Stimulated activated CD4-positive, alpha-beta T cell treated with anti-CD3 and anti-CD28 coated beads, Interleukin-4, amount 100 ng/mL, for 48 hours (primary cell): ENCODE measurements around the gene ERLEC1.
"Not testable (repeated sequence)": the region's sequence is repeated elsewhere in the genome, so short reads cannot be mapped to it uniquely, and the experiment has no call there.

ENCODE experiments used
- DNase-seq, 2 donors: peaks; one replicate each; pipeline ENCODE4 v3.0.0-alpha.2; 2020; ENCODE audit warnings: low read depth in 2 of 2

Gene ERLEC1, protein sequence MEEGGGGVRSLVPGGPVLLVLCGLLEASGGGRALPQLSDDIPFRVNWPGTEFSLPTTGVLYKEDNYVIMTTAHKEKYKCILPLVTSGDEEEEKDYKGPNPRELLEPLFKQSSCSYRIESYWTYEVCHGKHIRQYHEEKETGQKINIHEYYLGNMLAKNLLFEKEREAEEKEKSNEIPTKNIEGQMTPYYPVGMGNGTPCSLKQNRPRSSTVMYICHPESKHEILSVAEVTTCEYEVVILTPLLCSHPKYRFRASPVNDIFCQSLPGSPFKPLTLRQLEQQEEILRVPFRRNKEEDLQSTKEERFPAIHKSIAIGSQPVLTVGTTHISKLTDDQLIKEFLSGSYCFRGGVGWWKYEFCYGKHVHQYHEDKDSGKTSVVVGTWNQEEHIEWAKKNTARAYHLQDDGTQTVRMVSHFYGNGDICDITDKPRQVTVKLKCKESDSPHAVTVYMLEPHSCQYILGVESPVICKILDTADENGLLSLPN

DNA sequence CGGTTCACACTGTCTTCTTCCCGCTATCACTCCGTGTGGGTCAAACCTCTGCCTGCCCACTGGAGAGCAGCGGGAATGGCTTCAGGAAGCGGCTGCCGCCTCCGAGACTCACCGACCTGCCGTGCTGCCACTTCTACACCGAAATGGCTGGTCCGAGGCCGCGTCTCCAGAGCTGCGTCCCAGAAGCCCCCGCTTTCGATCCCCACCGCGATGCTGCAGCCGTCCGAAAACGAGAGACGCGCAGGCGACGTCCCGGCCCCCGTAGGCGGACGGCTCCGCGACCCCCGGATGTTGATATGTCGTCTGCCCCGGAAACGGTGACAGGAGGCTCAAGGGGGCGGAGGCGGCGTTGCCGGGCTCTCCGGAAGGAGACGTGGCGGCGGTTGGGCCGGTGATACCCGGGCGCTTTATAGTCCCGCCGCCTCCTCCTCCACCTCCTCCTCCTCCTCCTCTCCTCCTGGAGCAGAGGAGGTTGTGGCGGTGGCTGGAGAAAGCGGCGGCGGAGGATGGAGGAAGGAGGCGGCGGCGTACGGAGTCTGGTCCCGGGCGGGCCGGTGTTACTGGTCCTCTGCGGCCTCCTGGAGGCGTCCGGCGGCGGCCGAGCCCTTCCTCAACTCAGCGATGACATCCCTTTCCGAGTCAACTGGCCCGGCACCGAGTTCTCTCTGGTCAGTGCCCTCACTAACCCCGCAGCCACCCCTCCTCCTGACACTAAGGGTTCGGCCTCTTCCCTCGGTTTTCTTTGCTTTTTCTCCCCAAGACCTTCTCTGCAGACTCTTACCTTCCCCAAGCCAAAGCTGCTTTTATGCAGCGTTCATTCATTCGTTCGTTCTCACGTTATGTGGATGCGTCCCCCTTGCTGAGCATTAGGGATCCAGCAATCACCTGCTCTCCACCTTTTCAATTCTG, at the start of gene ERLEC1, which contains the start of gene ASB3:
Gene ERLEC1, plus strand, starts transcription at position 340 of the 909 bp plus-strand sequence. Its CDS starts 167 bp downstream, at position 507.
Gene ASB3, minus strand, starts transcription at position 249 of the 909 bp plus-strand sequence. CDS start 21,381 bp downstream, outside the sequence.
- DNase-seq: peak; percentile 76 to 84

GRCh38 chr2:53737091-53737490, 49.8 kb upstream of the ERLEC1 start:
- no peak for DNase-seq

- no peak for DNase-seq
Measured at GRCh38 chr2:53739032-53739431, 47.8 kb upstream of the ERLEC1 start.

DNA sequence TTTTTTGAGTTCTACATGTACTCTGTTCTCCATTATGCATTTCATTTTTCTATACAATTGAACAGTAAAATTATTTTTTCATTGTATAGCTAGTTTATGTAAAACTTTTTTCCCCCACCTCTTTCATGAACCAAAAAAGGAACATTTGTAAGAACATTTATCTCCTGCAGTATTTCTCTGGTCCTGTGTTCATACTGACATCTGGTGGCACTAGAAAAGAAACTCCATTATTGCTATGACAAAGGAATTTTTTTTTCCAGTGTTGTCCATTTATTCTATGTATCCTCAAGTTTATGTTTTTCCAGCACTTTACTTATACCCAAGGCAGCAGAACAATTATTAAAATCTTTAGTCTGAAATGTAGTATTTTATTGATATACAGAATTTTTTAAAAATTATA, 46.7 kb upstream of the ERLEC1 start:
- no peak for DNase-seq

GRCh38 chr2:53744395-53745065, 42.3 kb upstream of the ERLEC1 start:
- DNase-seq: no peak

DNA sequence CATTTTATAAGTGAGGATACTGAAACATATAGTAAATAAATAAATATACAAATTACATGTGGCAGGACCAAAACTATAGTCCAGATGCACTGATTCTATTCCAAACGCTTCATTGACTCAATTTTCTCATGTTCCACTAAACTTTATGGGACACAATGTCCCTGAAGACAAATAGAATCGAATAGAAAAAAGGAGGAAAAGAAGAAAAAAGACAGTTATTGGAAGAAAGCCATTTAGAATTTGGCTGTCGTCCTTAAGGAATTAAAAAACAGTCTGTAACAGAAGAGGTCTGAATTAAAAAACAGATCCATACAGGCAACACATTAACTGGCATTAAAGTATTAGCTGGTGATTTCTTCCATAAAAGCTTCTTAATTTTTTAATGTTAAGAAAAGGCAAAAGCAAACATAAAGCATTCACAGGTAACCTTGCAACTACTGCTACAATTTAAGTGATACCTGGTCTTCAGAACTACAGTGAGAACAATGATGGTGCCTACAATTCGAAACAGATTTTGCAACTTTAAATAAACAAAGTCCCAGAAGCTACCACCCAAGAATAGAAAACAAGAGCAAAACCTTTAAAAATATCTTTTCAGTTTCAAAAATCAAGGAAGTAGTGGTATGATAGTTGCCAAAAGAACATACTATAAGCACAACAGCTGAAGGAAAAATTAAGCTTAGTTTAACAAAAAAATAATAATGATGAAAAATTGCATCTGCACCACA, 36.6 kb upstream of the ERLEC1 start:
- no peak for DNase-seq

DNA sequence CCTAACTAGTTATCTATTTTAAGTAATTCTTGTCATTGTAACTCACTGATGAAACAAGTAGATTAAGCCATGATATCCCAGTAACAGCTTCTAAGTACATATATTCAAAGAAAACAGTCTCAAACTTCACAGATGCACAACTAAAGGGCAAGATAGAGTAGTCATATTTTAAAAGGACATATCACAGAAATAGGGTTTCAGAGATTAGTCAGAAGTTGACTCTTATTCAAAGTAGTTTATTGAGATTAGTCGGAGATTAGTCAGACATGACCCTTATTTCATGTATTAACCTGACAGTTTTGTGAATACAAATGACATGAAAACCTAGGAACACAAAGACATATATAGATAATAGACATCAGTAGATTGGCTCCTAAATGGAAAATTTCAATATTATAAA, 35.1 kb upstream of the ERLEC1 start:
- no peak for DNase-seq

GRCh38 chr2:53752385-53752784, 34.5 kb upstream of the ERLEC1 start:
- no peak for DNase-seq

DNA sequence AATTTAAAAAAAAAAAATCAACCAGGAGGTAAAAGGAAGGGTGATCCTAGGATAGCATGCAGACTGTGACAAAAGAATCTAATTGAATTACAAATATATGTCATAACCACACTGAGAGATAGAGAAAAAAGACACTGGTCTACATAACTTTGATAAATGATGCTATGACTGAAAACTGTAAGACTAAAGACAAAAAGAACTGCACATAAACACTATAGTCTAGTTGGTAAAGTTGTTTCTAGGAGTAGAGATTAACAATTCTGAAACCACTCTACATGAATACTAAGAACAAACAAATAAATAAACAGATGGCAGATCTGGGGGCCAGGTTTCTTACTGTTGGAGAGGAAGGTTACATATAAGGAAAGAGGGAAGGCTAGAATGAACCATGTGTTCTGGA, 33.8 kb upstream of the ERLEC1 start:
- DNase-seq: no peak

DNA sequence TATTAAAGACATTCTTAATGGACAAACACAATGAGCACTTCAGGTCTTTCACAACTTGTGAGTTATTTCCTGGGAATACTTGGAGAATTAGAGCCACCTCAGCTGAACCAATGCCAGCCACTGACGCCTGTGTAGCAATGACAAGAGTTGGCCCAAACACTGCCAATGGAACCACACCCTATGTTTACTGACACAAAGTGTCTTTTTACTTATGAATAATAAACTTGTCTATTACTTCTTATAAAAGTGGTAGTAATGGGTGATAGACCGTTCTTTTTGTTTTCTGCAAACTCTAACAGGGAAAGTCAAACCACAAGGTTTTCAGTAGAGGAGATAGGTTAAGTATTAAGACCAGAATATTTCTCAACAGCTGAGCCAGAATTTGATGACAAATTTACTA, 31.7 kb upstream of the ERLEC1 start:
- no peak for DNase-seq

DNA sequence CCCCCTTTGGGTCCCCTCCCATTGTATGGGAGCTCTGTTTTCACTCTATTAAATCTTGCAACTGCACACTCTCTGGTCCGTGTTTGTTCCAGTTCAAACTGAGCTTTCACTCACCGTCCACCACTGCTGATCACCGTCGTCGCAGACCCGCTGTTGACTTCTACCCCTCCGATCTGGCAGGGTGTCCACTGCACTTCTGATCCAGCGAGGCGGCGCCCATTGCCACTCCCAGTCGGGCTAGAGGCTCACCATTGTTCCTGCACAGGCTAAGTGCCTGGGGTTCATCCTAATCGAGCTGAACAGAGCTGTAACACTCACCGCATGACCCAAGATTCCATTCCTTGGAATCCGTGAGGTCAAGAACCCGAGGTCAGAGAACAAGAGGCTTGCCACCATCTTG, 30.2 kb upstream of the ERLEC1 start:
- no peak for DNase-seq

DNA sequence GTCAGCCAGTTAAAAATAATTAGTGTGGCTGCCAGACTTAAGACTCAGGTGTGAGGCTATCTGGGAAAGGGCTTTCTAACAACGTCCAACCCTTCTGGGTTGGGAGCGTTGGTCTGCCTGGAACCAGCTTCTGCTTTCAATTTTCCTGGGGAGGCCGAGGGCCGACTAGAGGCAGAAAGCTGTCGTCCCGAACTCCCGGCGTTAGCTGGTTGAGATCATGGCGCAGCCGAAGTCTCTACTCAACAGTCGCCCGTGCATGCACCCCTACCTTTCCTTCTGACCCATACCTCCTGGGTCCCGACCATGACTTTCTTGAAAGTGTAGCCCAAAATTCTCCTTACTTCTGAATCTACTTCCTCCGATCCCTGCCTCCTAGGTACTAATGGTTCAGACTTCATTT, 29.6 kb upstream of the ERLEC1 start:
- not testable (repeated sequence) for DNase-seq

DNA sequence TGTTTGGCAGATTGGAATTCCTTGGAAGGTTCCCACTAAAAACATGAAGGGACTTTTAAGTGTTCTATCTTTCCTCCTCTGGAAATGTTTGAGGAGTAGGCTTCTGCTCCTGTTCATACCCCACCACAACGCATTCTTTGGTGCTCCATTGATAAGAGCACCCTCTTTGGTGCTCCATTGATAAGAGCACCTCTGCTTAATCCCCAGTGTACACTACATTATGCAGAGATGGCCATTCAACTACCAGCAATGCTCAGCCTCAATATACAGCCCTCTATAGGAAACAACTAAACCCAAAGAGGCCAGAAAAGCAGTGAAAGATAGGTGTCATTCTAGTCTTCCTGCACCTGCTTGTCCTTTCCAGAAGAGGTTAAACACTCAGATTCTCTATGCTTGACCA, 21.1 kb upstream of the ERLEC1 start:
- no peak for DNase-seq

- peak; percentile 77 to 80 for DNase-seq
Measured at GRCh38 chr2:53767405-53768241, 19.2 kb upstream of the ERLEC1 start, which contains the start of gene CHAC2. CHAC2 (plus strand) TSS chr2:53767804; CDS start chr2:53767887, 83 bp downstream.

- DNase-seq: peak in 1 of 2 donors; percentile 44
Measured at GRCh38 chr2:53768242-53768542, 18.7 kb upstream of the ERLEC1 start.

GRCh38 chr2:53769318-53769945, 17.4 kb upstream of the ERLEC1 start:
- DNase-seq: no peak

GRCh38 chr2:53770264-53770663, 16.6 kb upstream of the ERLEC1 start:
- no peak for DNase-seq

GRCh38 chr2:53777134-53777533, 9.7 kb upstream of the ERLEC1 start:
- DNase-seq: no peak

- DNase-seq: no peak
Measured at GRCh38 chr2:53778536-53779162, 8.2 kb upstream of the ERLEC1 start.
